K562 (cell line): ENCODE measurements around the gene TRAPPC5. TPM values are rescaled to one million over a fixed set of nuclear protein-coding genes. Genes with fewer than 3 reads are reported as not detected.

Source experiments
- ELF2 ChIP-seq: fragments of 250-450 bp; sonication (Bioruptor Pico); IDR thresholded peaks from 2 replicates; pipeline ENCODE4 v1.5.0; 2021; ENCODE audit warnings: mild to moderate bottlenecking
- KDM5B ChIP-seq: fragments of 200-600 bp; sonication (generic); IDR thresholded peaks from 2 replicates; pipeline ENCODE4 v1.6.1; 2012; ENCODE audit warnings: low read depth, mild to moderate bottlenecking, moderate library complexity, low read length, control low read depth, inconsistent platforms; ENCODE audit not compliant: insufficient replicate concordance
- MXI1 ChIP-seq: IDR thresholded peaks from 2 replicates; pipeline ENCODE4 v1.6.1; 2011; ENCODE audit warnings: low read depth, mild to moderate bottlenecking, improper control_type of control experiment, low read length
- polyA plus RNA-seq, 8 experiments: library from polyadenylated mRNA; depleted of rRNA in 4 of 8; stranded (reverse) in 5 of 8; unstranded in 3 of 8; fragments of >200 nt; fragmentation: Nextera tagmentation in 2 of 8; fragmentation: Illumina TruSeq in 1 of 8; extraction: Ambion mirVana in 2 of 8; extraction: Trizol in 1 of 8; gene quantifications; 2 replicates each; pipeline versions ENCODE4 v1.2.1 to v1.2.3, GENCODE V29; 2011 to 2014; ENCODE audit warnings: inconsistent platforms in 1 of 8, missing spikeins in 1 of 8
- total RNA-seq, 7 experiments: library from RNA; depleted of rRNA in 6 of 7; stranded (reverse); fragments of >200 nt in 6 of 7; fragmentation: Illumina TruSeq in 2 of 7; extraction: Trizol in 2 of 7; gene quantifications; 2 replicates each; pipeline versions ENCODE4 v1.2.1 to v1.2.3, GENCODE V29; 2011 to 2021; ENCODE audit warnings: low replicate concordance in 1 of 7
- TF ChIP-seq, protein P1 (sequence below): fragments of 250-450 bp; sonication (Bioruptor Pico); IDR thresholded peaks from 2 replicates; pipeline ENCODE4 v1.5.0; 2021
- TF ChIP-seq, protein P2 (sequence below): fragments of 150-350 bp; IDR thresholded peaks from 2 replicates; pipeline ENCODE4 v1.6.1; 2014; ENCODE audit warnings: low read depth, mild to moderate bottlenecking, low read length, borderline replicate concordance

Gene TRAPPC5
- total and polyA plus RNA-seq, 9 of the 15 experiments (the other 6 are each of a cell fraction or from before 2014, with no cell fraction given), result 2.0 to 76.9 (median 29.3) TPM

DNA sequence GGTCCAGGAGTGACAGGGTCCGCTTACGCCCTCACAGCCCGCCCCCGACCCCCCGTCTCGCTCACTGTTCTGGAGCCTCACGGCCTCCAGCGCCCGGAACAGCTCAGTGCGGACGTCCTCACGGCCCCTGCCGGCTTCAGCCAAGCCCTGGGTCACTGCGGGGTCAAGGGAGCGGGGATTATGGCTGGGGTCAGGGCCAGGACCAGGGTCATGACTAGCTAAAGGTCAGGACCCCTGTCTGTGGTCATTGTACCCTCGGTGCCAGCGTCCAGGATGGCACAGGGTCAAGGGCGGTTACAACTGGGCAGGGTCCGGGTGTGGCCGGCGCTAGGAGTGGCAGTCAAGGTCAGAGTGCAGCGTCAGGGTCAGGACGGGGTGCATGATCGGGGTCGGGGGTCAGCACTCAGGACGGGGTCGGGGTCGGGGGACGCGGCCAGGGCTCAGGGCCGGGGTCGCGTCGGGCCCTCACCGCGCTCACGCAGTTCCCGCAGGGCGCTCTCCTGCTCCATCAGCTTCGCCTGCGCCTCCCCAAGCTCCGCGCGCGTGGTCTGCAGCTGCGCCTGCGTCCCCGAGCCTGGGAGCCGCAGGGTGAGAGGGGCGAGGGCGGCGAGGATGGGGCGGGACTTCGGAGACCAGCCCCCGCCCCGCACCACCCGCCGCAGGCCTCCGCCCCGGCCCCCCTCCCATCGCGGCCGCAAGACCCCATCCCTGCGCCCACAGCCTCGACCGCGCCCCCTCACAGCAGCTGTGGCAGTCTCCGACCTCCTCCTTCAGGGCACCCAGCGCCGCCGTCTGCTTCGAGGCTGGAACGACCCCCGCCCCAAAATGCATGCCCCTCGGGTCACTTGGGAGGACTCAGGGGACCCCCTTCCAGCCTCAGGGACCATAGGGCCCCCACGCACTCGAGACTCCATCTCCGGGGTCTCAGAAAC lies 49.9 kb downstream of the TRAPPC5 start (continued):
- TF ChIP-seq ELF2 (CRISPR knock-in tag) (no peak), MXI1 (no peak), KDM5B (no peak)
- TF ChIP-seq, protein P1, sequence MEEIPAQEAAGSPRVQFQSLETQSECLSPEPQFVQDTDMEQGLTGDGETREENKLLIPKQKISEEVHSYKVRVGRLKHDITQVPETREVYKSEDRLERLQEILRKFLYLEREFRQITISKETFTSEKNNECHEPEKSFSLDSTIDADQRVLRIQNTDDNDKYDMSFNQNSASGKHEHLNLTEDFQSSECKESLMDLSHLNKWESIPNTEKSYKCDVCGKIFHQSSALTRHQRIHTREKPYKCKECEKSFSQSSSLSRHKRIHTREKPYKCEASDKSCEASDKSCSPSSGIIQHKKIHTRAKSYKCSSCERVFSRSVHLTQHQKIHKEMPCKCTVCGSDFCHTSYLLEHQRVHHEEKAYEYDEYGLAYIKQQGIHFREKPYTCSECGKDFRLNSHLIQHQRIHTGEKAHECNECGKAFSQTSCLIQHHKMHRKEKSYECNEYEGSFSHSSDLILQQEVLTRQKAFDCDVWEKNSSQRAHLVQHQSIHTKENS (CRISPR knock-in tag), result no peak
- TF ChIP-seq, protein P2, sequence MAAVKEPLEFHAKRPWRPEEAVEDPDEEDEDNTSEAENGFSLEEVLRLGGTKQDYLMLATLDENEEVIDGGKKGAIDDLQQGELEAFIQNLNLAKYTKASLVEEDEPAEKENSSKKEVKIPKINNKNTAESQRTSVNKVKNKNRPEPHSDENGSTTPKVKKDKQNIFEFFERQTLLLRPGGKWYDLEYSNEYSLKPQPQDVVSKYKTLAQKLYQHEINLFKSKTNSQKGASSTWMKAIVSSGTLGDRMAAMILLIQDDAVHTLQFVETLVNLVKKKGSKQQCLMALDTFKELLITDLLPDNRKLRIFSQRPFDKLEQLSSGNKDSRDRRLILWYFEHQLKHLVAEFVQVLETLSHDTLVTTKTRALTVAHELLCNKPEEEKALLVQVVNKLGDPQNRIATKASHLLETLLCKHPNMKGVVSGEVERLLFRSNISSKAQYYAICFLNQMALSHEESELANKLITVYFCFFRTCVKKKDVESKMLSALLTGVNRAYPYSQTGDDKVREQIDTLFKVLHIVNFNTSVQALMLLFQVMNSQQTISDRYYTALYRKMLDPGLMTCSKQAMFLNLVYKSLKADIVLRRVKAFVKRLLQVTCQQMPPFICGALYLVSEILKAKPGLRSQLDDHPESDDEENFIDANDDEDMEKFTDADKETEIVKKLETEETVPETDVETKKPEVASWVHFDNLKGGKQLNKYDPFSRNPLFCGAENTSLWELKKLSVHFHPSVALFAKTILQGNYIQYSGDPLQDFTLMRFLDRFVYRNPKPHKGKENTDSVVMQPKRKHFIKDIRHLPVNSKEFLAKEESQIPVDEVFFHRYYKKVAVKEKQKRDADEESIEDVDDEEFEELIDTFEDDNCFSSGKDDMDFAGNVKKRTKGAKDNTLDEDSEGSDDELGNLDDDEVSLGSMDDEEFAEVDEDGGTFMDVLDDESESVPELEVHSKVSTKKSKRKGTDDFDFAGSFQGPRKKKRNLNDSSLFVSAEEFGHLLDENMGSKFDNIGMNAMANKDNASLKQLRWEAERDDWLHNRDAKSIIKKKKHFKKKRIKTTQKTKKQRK, result no peak
